ENCODE results near the gene UVSSA. TPM values are rescaled to one million over a fixed set of nuclear protein-coding genes. Genes with fewer than 3 reads are reported as not detected.

Gene UVSSA
- total RNA-seq, 1 donor from 2014 or later, result 28.3 TPM

GRCh38 chr4:1416948-1417260 lies 69.9 kb downstream of the UVSSA start:
- TF ChIP-seq CTCF (IDR thresholded peaks at IDR 0.05), result no peak
- DNase-seq (peak; percentile 51), ATAC-seq (no peak)
- H3K9me3 ChIP-seq, result no peaks in the 10 kb centered on the region
- no peak overlapping the region for H3K4me3 ChIP-seq
- peaks cover 58% of the 10 kb centered on the region for H3K27me3 ChIP-seq
- no peaks in the 10 kb centered on the region for H3K4me1 ChIP-seq
- no peak overlapping the region for H3K27ac ChIP-seq
- intact Hi-C loops (cut with DNase I), result no loop called here
- H3K36me3 ChIP-seq, result no peaks in the 10 kb centered on the region

- Histone ChIP-seq H3K36me3 (no peaks in the 10 kb centered on the region), H3K4me3 (no peak overlapping the region), H3K27me3 (peaks cover 52% of the 10 kb centered on the region), H3K9me3 (no peaks in the 10 kb centered on the region), H3K27ac (no peak overlapping the region), H3K4me1 (no peaks in the 10 kb centered on the region)
- TF ChIP-seq CTCF (IDR thresholded peaks at IDR 0.05), result no peak
- intact Hi-C loops (cut with DNase I), result no loop called here
- ATAC-seq, result no peak
- peak; percentile 27 for DNase-seq
Observed at GRCh38 chr4:1417522-1418390, 70.7 kb downstream of the UVSSA start.

- DNase-seq, result peak; percentile 50
- no peak overlapping the region for H3K4me3 ChIP-seq
- ATAC-seq, result no peak
- H3K27me3 ChIP-seq, result peaks cover 43% of the 10 kb centered on the region
- H3K9me3 ChIP-seq, result no peaks in the 10 kb centered on the region
- intact Hi-C loops (cut with DNase I), result no loop called here
- no peaks in the 10 kb centered on the region for H3K36me3 ChIP-seq
- H3K4me1 ChIP-seq, result no peaks in the 10 kb centered on the region
- H3K27ac ChIP-seq, result no peak overlapping the region
- no peak for TF ChIP-seq CTCF (IDR thresholded peaks at IDR 0.05)
Observed at GRCh38 chr4:1418494-1419285, 71.7 kb downstream of the UVSSA start.

GRCh38 chr4:1419708-1420107 lies 72.7 kb downstream of the UVSSA start:
- no peak for TF ChIP-seq CTCF (IDR thresholded peaks at IDR 0.05)
- no peak overlapping the region for H3K4me3 ChIP-seq
- intact Hi-C loops (cut with DNase I), result no loop called here
- DNase-seq (peak; percentile 27), ATAC-seq (no peak)
- peaks cover 40% of the 10 kb centered on the region for H3K27me3 ChIP-seq
- H3K9me3 ChIP-seq, result no peaks in the 10 kb centered on the region
- no peaks in the 10 kb centered on the region for H3K4me1 ChIP-seq
- no peak overlapping the region for H3K27ac ChIP-seq
- no peaks in the 10 kb centered on the region for H3K36me3 ChIP-seq

- ATAC-seq, result no peak
- no peaks in the 10 kb centered on the region for H3K36me3 ChIP-seq
- no peaks in the 10 kb centered on the region for H3K9me3 ChIP-seq
- peaks cover 33% of the 10 kb centered on the region for H3K27me3 ChIP-seq
- H3K4me3 ChIP-seq, result no peak overlapping the region
- intact Hi-C loops (cut with DNase I), result no loop called here
- no peak for DNase-seq
- no peaks in the 10 kb centered on the region for H3K4me1 ChIP-seq
- no peak for TF ChIP-seq CTCF (IDR thresholded peaks at IDR 0.05)
- no peak overlapping the region for H3K27ac ChIP-seq
Observed at GRCh38 chr4:1421657-1422056, 74.6 kb downstream of the UVSSA start.

All from upper lobe of right lung (tissue), 1 donor.